Measurements from ENCODE around the gene ZBTB40.

The ZBTB40 gene

DNA sequence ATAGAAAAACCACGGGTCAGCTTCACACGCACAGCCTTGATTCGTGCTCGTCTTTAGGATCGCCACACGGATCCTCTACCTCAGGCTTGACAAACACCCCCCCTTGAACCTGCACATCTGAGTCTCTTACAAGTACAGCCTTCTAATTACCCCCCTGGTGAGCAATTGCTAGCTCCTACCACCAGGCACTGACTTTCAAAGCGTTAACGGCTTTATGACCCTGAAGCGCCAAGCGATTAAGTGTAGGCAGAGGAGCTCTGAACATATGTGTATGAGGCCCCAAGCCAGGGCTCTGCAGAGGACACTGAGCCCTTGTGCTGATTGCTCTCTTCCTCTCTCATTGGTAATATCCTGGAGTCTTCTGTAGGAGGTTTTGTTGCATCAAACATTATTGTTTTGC lies 55.9 kb downstream of the ZBTB40 start:
- DNase-seq (ENCODE audit: low read depth) = no peak

DNA sequence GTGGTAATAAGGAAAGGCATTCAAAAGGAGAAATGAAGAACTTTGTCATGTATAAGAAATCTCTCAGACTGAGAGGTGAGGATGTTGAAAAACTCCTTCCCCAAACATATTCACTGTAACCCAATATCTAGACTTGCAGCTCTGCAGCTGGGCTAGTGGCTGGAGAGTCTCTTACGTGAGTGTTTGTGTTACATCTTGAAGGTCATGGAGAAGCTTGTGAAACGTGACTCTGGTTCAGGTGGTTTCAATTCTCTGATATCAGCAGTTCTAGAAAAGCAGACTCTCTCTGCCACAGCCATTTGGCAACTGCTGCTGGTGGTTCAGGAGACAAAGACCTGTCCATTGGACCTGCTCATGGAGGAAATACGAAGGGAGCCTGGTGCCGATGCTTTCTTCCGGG lies 56.7 kb downstream of the ZBTB40 start:
- DNase-seq (ENCODE audit: low read depth) = no peak

DNA sequence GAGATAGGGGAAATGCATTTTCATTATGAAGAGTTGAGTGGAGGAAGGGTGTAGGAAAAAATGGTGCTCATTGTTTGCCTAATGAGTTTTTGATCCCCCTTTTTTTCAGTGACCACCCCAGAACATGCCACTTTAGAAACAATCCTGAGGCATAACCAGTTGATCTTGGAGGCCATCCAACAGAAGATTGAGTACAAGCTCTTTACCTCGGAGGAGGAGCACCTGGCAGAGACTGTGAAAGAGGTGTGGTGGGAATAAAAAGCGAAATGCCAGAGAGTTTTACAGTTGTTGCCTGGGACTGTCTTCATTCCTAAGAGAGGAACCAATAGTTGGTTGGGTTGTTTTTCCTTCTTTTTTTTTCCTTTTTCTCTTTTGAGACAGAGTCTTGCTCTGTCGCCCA lies 57.3 kb downstream of the ZBTB40 start:
- DNase-seq (ENCODE audit: low read depth) = no peak

DNA sequence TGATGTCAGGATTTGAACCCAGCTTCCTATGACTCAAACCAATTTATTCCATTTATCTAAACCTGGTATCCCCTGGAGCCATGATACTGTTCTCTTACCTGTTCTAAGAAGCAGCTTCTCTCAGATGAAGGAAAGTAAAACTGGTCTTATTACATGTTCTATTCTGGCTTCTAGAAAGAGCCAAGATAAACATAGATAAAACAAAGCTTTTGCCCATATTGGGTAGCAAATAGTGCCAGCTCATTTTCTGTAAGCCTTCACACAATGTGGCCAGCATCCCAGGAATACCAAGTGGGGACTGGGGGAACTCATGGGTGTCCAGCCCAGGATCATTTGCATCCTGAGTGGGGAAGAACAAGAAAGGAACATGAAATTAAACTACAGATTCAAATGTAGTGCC lies 58.2 kb downstream of the ZBTB40 start:
- DNase-seq (ENCODE audit: low read depth) = no peak

DNA sequence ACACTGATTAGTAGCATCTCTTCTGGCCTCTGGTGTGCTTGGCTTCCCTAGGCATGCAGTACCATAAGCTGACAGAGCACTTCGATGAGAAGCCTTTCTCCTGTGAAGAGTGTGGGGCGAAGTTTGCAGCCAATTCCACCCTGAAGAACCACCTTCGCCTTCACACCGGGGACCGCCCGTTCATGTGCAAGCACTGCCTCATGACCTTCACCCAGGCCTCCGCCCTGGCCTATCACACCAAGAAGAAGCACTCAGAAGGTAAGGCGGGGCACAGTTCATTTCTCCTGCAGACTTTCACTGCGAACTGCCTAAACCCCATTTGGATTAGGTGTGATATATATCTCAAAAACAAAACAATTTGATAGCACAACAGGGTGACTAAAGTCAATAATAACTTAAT lies 61.2 kb downstream of the ZBTB40 start:
- DNase-seq (ENCODE audit: low read depth) = no peak

DNA sequence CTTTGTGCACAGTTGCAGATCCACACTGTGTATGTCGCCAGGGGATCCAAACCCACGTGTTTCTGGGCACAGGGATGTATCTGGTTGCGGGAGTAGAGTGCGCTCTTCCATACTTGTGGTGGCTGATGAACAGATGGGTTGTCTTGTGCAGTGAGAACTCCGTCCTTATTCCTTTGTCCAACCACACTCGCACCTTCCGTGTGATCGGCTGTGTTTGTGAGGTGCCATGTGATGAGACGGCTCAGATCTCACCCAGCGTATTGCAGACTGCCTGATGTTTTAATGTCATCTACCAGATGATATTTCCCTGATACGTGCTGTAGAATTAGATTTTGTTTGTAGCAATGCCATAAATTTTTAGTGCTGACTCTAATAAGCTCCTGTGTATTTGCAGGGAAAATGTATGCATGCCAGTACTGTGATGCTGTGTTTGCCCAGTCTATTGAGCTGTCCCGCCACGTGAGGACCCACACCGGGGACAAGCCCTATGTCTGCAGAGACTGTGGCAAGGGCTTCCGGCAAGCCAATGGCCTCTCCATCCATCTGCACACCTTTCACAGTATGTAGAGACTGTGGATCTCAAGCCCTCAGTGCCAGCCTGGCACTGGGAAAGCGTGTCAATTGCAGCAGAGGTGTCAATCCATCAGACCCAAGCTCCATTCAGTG lies 65.4 kb downstream of the ZBTB40 start:
- no peak for DNase-seq (ENCODE audit: low read depth)

DNA sequence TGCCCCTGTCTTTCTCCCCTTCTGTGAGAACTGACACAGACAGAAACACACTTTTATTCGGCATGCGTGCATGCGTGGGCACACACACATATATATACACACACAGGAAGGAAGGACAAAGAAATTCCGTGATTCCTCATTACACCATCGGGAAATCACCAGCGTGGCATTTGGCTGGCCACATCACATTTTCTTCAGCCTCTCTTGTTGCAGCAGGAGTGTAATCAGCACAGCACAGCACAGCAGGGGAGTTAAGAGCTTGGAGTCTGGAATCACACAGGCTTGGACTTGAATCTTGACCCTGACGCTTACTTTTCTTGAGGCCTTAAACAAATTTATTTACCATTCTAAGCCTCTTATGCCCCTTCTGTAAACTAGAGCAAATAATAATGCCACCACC lies 66.3 kb downstream of the ZBTB40 start:
- no peak for DNase-seq (ENCODE audit: low read depth)

DNA sequence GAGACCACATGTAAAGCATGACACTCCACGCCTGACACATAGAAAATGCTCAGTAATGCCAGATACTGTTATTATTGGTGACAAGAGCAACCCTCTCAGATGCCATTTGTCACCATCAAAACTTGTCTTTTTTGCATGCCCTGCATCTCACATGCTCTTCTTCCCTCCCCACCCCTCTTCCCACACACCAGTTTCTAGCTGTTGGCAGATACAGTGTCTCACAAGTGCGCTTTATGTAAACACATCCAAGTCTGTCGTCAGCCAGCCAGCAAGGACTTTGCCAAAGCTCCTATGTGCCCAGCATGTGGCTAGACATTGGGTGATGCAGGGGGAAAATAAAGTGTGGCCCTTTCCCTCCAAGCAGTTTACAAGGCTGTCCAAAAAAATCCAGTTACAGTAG lies 66.7 kb downstream of the ZBTB40 start:
- no peak for DNase-seq (ENCODE audit: low read depth)

DNA sequence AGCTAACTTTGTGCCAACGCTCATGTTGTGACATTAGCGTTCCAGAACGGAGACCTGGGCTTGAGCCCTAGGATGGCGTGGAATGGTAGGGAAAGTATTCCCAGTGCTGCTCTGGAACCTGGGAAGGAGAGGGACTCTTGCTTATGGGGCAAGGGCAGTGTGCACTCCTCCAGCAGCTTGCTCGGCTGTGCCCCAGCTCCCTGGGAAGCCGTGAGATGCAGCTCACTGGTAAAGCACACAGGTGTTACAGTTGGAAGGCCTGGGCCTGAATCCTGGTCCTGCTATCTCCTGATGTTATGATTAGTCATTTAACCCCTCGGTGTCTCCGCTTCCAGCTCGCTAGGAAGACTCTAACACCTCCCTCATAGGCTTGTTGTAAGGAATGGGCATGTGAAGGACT lies 69.2 kb downstream of the ZBTB40 start:
- DNase-seq (ENCODE audit: low read depth) = no peak

DNA sequence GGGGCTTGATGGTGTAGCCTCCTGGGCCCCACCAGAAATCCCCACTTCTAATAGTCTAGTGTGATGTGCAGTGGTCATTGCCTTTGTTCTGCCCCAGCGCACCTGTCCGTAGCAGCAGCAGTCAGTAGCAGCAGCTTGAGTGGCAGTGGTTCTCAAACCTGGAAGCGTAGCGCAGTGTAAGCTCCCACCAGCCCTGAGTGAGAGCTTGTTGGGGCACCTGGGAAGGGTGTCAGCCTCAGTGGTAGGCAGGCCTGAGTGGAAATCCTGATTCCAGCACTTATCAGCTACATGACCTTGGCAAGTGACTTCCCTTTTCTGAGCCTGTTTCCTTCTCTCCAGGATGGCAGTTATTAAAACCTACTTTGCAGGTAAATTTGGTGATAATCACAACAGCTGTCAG lies 70.0 kb downstream of the ZBTB40 start:
- DNase-seq (ENCODE audit: low read depth) = no peak

DNA sequence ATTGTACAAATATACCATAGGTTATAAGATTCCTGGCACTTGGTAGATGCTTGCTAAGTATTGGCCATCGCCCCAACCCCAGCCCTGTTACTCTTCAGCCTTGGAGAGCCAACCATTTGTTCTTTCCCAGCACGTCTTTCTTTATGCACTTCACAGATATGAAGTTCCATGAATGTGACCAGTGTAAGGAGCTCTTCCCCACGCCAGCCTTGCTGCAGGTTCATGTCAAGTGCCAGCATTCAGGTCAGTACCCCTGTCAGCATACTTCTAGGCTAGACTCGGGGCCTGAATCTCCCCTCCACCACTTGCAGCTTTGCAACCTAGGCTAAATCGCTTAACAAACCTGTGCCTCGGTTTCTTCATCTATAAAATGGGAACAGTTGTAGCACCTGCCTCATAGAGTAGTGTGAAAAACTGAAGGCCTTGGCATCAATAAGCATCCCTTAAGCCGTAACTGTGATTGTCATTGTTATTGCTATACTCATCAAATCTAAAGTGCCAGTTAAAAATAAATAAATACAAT lies 70.6 kb downstream of the ZBTB40 start:
- no peak for DNase-seq (ENCODE audit: low read depth)

DNA sequence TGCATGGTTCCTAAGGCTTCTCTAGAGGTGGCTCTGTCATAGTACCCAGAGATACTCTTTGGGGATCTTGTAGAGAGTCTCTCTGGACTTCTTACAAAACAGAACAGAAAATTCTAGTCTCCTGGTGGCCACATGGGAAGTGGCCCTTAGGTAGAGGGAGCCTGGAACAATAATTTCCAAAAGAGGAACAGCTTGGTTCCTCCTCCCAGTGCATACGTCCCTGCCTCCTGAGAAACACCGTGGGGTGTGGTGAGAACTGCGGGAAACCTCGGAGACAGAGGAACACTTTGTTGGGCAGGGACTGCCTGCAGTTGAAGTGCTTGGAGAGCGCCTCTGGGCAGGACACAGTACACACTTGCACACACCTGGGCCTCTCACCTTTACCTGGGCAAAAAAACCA lies 72.8 kb downstream of the ZBTB40 start:
- DNase-seq (ENCODE audit: low read depth) = no peak

DNA sequence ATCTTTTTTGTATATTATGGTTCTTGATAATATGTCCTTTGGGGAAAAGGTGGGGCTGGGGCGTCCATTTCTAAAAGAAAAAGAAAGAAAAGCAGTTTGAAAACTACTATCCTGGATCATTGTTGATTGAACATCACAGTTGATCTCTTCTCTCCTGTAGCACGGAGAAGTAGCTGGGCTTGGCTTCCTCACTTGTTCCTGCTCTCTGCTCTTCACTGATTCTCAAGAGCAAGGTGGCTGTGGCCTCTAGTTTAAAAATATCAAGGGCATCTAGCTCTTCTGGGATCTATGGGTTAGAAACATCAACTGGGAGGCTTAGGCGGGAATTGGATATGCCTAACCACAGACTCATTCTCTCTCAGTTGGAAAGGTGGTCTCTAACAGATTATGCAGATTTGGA lies 73.6 kb downstream of the ZBTB40 start:
- no peak for DNase-seq (ENCODE audit: low read depth)

DNA sequence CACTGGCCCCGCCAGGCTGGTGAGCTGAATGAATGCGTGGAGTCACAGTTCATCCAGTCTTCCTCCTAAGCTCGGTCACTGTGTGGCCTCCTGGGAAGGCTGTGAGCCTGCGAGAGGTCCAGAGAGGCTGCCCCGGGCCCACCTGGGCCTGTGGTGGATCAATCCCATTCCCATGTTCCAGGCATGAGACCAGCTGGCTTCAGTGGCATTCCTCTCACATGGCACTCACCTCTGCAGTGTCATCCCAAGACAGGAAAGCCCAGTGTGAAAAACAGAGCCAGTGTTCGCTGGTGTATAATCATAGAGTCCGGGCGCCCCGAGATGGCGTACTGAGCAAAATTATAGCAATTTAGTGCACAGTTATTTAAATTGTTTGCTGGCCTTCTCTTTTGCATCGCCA lies 74.0 kb downstream of the ZBTB40 start:
- no peak for DNase-seq (ENCODE audit: low read depth)

DNA sequence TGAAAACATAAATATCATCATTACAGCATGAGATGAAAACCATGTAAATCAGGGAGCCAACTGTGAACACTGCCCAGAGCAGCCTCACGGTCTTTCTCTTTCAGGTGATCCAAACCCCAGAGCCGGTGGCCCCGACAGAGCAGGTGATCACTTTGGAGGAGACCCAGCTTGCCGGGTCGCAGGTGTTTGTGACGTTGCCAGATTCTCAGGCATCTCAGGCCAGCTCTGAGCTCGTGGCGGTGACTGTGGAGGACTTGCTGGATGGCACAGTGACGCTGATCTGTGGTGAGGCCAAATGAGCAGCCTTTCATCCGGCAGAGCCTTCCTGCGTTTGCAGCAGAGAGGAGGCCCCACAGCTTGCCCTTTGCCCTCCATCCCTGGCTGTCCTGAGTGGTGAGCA lies 74.4 kb downstream of the ZBTB40 start:
- DNase-seq (ENCODE audit: low read depth) = no peak

DNA sequence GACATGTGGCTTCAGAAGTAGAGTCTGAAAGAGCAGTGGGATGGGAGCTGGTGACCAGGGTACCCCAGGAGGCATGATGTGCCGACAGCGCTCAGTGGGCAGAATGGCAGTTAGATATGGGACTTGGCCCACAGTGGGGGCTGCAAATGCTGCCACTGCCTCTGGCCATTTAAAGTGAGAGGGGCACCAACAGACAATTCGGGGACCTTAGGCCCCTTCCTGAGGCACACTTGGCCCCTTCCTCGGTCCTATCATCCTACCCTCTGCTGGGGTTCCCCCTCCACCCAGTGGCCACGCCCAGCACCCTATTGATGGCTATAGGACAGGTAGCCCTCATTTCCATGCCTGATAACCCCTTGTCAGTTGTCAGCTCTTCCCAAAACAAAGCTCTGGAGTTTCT lies 75.0 kb downstream of the ZBTB40 start:
- DNase-seq (ENCODE audit: low read depth) = no peak

DNA sequence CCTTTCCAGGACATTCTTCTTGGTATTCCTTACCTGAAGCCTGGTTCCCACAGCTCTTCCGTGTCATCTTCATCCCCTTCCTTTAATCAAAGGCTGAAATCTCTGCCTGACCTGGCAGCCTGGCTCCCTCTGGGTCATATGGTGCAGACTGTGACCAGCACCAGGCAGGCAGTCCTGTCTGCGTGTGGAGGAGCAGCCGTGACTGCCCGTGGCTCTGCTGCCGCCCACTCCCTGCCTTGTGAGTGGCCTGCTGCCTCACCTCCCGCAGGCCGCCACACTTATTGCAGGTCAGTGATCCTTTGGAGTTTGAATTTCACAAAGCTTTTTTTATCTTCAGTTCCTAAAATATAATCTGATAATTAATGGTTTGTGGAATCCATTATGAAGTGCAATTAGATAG lies 75.5 kb downstream of the ZBTB40 start:
- DNase-seq (ENCODE audit: low read depth) = no peak

DNA sequence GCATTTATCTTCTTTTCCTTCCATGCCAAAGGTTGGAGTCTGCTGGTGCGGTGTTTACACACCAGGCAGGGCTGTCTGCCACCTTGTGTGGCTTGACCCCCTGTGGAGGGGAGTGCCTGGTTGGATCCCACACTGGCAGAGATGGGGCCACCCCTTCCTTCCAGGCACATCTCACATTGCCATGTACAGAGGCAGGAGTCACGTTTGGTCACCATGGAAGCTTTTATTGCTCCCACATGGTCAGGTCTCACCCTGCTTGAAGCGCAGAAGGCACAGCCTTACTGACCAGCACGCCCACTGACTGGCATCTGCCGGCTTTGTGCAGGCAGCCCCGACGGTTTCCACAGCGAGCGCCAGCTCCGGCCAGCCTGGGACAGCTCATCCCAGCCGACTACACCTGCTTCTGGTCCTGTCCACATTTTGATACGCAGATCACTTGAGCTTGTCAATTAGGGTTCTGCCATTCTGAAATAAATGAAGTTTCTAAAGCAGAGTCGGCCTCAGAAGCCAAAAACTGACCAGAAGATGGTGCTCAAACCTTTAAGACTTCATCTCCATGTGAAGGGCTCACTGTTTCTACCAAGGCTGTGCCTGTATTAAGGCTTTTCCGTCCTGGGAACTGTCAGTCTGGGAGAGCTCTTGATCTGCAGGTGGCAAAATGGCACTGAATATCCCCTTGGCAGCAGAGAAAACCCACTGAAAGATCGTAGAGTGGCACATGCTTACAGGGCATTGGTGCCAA lies 76.1 kb downstream of the ZBTB40 start:
- no peak for DNase-seq (ENCODE audit: low read depth)

DNA sequence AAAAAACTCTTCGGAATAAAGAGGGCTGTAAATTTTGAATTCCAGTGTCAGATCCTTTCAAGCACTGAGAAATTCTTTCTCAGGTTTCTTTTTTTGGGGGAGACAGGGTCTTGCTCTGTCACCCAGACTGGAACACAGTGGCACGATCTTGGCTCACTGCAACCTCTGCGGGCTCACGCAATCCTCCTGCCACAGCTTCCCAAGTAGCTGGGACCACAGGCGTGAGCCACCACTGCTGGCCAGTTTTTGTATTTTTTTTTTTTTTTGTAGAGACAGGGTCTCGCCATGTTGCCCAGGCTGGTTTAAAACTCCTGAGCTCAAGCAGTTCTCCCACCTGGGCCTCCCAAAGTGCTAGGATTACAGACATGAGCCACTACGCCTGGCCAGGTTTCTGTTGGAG lies 76.8 kb downstream of the ZBTB40 start:
- no peak for DNase-seq (ENCODE audit: low read depth)

DNA sequence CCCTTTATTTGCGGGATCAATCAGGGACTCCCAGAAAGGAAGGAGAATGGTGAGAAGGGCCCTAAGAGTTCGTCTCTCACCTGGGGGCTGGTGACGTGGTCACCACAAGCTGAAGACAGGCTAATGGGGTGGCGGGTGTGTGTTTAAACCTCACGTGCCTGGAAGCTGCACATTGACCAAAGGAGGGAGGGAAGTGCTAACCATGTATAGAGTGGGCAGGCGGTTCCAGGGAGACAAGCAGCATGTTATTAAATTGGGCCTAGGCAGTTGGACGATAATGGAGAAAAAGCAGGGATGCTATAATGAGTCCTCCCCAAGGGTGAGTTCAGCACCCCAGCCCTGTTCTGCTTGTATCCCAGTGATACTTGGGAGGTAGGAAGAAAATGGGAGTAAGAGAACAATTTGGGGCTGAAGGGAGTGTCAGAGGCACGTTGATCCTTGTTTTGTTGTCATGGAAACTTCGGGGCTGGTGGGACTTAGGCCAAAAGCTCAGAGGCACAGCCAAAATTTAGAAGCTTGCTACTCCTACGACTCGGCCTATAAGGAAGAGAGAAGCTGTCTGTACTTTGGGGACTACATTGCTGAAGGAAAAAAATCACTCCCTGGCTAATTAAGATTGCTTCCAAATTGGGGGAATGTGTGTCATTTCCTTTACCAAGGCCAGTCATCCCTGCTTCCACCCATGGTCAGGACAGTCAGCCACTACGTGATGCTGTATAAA lies 78.4 kb downstream of the ZBTB40 start:
- DNase-seq (ENCODE audit: low read depth) = no peak

DNA sequence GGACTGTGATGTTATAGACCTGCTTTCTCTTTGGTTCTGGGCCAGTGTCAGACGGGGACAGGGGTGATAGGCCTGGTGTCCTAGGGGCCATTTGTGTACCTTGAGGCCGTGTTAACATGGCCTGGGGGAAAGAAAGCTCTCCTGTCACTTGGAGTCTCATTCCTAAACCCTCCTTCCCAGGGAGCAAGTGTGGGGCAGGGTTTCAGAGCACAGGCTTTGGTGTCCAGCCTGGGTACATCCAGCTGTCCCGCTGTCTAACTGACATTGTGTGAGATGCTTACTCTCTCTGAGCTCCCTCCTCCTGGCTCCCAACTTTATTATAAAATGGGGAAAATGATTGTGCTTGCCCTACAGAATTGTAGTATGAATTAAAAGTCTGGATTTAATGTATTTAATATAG lies 79.1 kb downstream of the ZBTB40 start:
- no peak for DNase-seq (ENCODE audit: low read depth)

DNA sequence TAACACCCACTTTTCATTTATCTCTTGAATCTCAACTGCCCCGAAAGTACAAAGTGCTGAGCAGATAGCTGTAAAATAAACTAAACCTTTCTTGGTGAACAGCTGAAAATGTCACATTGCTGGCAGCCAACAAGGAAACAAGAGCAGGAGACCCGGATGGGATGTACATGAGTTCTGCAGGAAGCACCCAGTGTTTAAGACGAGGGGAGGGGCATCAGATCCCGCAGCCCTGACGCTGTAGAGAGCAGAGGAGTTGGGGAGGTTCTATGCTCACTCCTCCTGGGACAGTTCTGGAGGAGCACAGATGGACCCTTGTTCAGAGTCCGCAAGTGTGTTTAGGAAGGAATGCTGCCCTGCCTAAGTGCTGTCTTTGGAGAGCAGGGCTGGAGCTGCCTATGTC lies 79.6 kb downstream of the ZBTB40 start:
- no peak for DNase-seq (ENCODE audit: low read depth)

DNA sequence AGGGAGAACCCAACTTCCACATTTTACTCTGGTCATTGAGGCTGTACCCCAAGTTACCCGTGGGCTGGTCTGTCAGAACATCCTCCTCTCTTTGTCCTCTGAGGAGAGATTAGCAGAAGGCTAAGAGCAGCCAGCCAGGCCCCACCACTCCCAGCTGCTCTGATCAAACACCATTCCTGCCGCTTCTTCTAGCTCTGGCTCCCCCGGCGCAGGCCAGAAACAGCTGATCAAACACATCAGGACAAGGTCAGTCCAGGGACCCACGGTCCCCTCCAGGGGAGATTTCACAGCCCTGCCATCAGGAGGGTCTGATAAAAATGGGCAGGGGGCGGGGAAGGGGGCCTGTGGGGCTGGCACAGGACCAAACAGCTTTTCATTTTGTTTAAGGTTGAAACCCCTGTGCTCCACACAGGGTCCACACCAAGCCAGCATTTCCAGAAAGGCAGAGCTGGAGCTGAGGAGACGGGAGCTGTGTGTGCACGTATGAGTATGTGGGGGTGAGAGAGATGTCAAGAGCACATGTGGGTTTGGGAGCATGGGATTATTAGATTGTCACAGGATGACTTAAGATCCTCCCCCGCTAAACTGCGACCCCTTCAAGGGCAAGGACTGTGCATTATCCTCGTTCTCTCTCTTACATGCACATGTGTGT lies 81.7 kb downstream of the ZBTB40 start:
- DNase-seq (ENCODE audit: low read depth) = no peak
